ENCODE data around the gene ALG9. TPM values are rescaled to one million over a fixed set of nuclear protein-coding genes. Genes with fewer than 3 reads are reported as not detected.
A peak's percentile ranks its signal among the peaks of the same experiment; 100 is the strongest.

The ALG9 gene
- total RNA-seq, 4 donors from 2014 or later, result 18.4 to 24.1 (median 22.1) TPM

DNA sequence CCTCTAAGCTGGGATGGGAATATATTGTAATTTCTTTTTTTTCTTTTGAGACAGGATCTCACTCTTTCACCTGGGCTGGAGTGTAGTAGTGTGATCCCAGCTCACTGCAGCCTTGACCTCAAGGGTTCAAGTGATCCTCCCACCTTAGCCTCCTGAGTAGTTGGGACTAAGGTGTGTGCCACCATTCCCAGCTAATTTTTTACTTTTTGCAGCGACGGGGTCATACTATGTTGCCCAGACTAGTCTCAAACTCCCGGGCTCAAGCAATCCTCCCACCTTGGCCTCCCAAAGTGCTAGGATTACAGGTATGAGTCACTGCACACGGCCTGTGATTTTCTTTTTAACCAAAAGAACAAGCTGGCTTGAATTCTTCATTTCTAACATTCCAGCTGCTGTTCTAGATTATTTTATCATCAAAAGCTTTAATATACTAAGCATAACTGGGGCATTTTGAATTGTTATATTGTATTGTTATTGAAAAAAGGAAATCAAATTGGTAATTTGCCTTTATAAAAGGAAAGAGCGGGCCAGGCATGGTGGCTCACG, 78.4 kb downstream of the ALG9 start:
- WGBS, result 87% methylated on average over 6 of the region's 6 CpGs
- intact Hi-C loops (cut with DNase I), result no loop called here
- Histone ChIP-seq H3K9me3 (no peaks in the 10 kb centered on the region), H3K4me1 (peaks cover 0 to 26% (median 9%) of the 10 kb centered on the region in 4 donors), H3K27me3 (no peaks in the 10 kb centered on the region), H3K4me3 (no peak overlapping the region), H3K36me3 (peaks cover 0 to 12% (median 0%) of the 10 kb centered on the region in 4 donors), H3K27ac (replicated peaks in 1 of 4) (no peak overlapping the region)
- TF ChIP-seq POLR2A (IDR thresholded peaks at IDR 0.05; ENCODE audit: low read depth) (no peak), EP300 (IDR thresholded peaks at IDR 0.05) (no peak), POLR2AphosphoS5 (IDR thresholded peaks at IDR 0.05) (no peak)
- TF ChIP-seq, protein P1, sequence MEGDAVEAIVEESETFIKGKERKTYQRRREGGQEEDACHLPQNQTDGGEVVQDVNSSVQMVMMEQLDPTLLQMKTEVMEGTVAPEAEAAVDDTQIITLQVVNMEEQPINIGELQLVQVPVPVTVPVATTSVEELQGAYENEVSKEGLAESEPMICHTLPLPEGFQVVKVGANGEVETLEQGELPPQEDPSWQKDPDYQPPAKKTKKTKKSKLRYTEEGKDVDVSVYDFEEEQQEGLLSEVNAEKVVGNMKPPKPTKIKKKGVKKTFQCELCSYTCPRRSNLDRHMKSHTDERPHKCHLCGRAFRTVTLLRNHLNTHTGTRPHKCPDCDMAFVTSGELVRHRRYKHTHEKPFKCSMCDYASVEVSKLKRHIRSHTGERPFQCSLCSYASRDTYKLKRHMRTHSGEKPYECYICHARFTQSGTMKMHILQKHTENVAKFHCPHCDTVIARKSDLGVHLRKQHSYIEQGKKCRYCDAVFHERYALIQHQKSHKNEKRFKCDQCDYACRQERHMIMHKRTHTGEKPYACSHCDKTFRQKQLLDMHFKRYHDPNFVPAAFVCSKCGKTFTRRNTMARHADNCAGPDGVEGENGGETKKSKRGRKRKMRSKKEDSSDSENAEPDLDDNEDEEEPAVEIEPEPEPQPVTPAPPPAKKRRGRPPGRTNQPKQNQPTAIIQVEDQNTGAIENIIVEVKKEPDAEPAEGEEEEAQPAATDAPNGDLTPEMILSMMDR (IDR thresholded peaks at IDR 0.05), result no peak
- no peak for DNase-seq (ENCODE audit: extremely low spot score)

DNA sequence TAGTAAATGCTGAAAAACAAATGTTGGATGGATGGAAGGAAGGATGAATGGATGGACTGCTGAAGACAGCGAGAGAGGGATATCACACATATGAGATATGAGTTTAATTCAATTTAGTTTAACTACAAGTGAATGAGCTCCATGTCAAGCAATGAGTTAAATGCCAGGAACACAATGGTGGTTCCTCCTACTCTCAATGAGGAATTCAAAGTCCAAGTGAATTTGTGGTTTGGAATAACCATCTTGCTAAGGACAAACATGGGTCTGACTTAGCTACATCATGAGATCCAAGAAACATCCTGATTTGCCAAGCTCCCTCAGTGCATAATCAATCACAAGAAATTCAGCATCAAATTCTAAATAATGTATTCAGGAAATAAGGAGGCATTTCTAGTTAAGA, 79.1 kb downstream of the ALG9 start:
- Histone ChIP-seq H3K4me1 (peaks cover 6 to 33% (median 13%) of the 10 kb centered on the region in 4 donors), H3K27me3 (no peaks in the 10 kb centered on the region), H3K36me3 (peaks cover 0 to 7% (median 0%) of the 10 kb centered on the region in 4 donors), H3K4me3 (no peak overlapping the region), H3K27ac (replicated peaks in 1 of 4) (no peak overlapping the region), H3K9me3 (no peaks in the 10 kb centered on the region)
- TF ChIP-seq, protein P1 (IDR thresholded peaks at IDR 0.05), result no peak
- no peak for TF ChIP-seq EP300 (IDR thresholded peaks at IDR 0.05)
- no peak for TF ChIP-seq POLR2AphosphoS5 (IDR thresholded peaks at IDR 0.05)
- no peak for TF ChIP-seq POLR2A (IDR thresholded peaks at IDR 0.05; ENCODE audit: low read depth)
- intact Hi-C loops (cut with DNase I), result no loop called here
- no peak for DNase-seq (ENCODE audit: extremely low spot score)
- 100% methylated on average over 1 of the region's 1 CpG for WGBS

DNA sequence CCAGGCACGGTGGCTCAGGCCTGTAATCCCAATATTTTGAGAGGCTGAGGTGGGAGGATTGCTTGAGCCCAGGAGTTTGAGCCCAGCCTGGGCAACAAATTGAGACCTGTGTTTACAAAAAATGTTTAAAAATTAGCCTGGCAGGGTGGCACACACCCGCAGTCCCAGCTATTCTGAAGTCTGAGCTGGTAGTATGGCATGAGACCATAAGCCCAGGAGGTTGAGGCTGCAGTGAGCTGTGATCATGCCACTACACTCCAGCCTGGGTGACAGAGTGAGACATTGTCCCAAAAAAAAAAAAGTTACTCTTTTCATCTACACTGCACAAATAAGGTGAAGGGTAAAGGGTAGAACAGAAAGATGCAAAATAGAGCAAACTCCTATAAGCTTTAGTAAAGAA, 82.9 kb downstream of the ALG9 start:
- H3K27ac ChIP-seq (replicated peaks in 1 of 4), result peak overlapping the region; percentile 28 to 64 (median 45)
- intact Hi-C loops (cut with DNase I), result no loop called here
- H3K4me1 ChIP-seq, result peaks cover 8 to 22% (median 14%) of the 10 kb centered on the region in 4 donors
- 72% methylated on average over 2 of the region's 2 CpGs for WGBS
- peaks cover 11 to 38% (median 20%) of the 10 kb centered on the region in 4 donors for H3K36me3 ChIP-seq
- DNase-seq (ENCODE audit: extremely low spot score), result no peak
- TF ChIP-seq EP300 (IDR thresholded peaks at IDR 0.05), result no peak
- TF ChIP-seq, protein P1 (IDR thresholded peaks at IDR 0.05), result no peak
- no peak for TF ChIP-seq POLR2AphosphoS5 (IDR thresholded peaks at IDR 0.05)
- no peak for TF ChIP-seq POLR2A (IDR thresholded peaks at IDR 0.05; ENCODE audit: low read depth)
- H3K4me3 ChIP-seq, result no peak overlapping the region
- H3K9me3 ChIP-seq, result no peaks in the 10 kb centered on the region
- no peaks in the 10 kb centered on the region for H3K27me3 ChIP-seq

DNA sequence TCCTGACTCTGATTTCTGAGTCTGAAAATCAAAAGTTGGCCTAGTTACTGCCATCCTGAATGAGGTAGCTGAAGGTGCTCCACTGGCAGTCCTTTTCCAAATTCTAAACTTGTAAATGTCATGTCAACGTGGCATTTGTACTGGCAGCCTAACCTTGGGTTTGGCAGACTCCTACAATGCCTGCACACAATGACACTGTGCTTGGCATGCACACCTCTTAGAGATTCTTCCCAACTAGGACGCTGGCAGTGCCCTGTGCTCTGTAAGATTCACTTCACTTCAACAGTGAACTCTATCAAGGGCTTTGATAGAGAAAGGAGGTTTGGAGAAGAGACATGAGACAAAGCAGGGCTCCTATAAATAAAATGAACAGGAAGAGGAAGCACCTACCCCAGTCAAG, 83.3 kb downstream of the ALG9 start:
- Histone ChIP-seq H3K27ac (replicated peaks in 1 of 4) (peak overlapping the region; percentile 28 to 64 (median 45)), H3K4me3 (no peak overlapping the region), H3K9me3 (no peaks in the 10 kb centered on the region), H3K4me1 (peaks cover 8 to 18% (median 12%) of the 10 kb centered on the region in 4 donors), H3K36me3 (peaks cover 11 to 42% (median 20%) of the 10 kb centered on the region in 4 donors), H3K27me3 (no peaks in the 10 kb centered on the region)
- DNase-seq (ENCODE audit: extremely low spot score), result no peak
- no peak for TF ChIP-seq POLR2A (IDR thresholded peaks at IDR 0.05; ENCODE audit: low read depth)
- no peak for TF ChIP-seq EP300 (IDR thresholded peaks at IDR 0.05)
- TF ChIP-seq, protein P1 (IDR thresholded peaks at IDR 0.05), result no peak
- TF ChIP-seq POLR2AphosphoS5 (IDR thresholded peaks at IDR 0.05), result no peak
- WGBS, result 63% methylated on average over 2 of the region's 2 CpGs
- intact Hi-C loops (cut with DNase I), result no loop called here

Data from esophagus muscularis mucosa (tissue), 4 donors.